IMR-90 (cell line): ENCODE measurements around the gene ELFN2. TPM values are rescaled to one million over a fixed set of nuclear protein-coding genes. Genes with fewer than 3 reads are reported as not detected.

ENCODE experiments used
- ATAC-seq: fragments of 200-7000 bp; cut with Tn5 transposase; 2 replicates; pipeline ENCODE4 v1.9.1; 2020; ENCODE audit warnings: low read depth, mild to moderate bottlenecking, moderate library complexity
- BruUV-seq: library from RNA; stranded (reverse); fragments of 400-500 nt; replicated peaks from 2 replicates; lab custom pipeline; 2021; lab: Mats Ljungman, UMichigan
- CTCF ChIA-PET: fragments of 300-600 bp; formaldehyde crosslinking; extraction: SDS; loops from one replicate; lab custom pipeline; 2021; ENCODE audit warnings: antibody characterized with exemption; lab: Yijun Ruan, JAX
- POLR2A ChIA-PET: fragments of 300-600 bp; sonication (Branson Sonifier 250); formaldehyde crosslinking; loops from one replicate; lab custom pipeline; 2022; ENCODE audit warnings: antibody characterized with exemption; ENCODE audit not compliant: unreplicated experiment; lab: Charles Lee
- DNase-seq: peaks from one replicate; pipeline ENCODE4 v3.0.0; 2013
- H2AFZ ChIP-seq: replicated peaks from 2 replicates; pipeline ENCODE3; 2013; ENCODE audit warnings: low read length, mild to moderate bottlenecking; ENCODE audit not compliant: poor library complexity
- H2AK5ac ChIP-seq: 2 replicates; pipeline ENCODE4 v1.6.1; 2013; ENCODE audit warnings: low read depth, low read length, inconsistent platforms
- H2AK9ac ChIP-seq: replicated peaks from 2 replicates; pipeline ENCODE3; 2013; ENCODE audit warnings: mild to moderate bottlenecking, low read depth, low read length, moderate library complexity; ENCODE audit not compliant: poor library complexity
- H2BK120ac ChIP-seq: 2 replicates; pipeline ENCODE4 v1.6.1; 2013; ENCODE audit warnings: low read depth, low read length, inconsistent platforms
- H2BK15ac ChIP-seq: 3 replicates; pipeline ENCODE4 v1.6.1; 2013; ENCODE audit warnings: low read depth, low read length, inconsistent platforms
- H2BK20ac ChIP-seq: 2 replicates; pipeline ENCODE4 v1.6.1; 2013; ENCODE audit warnings: low read depth, mild to moderate bottlenecking, inconsistent platforms, low read length, moderate library complexity
- H2BK5ac ChIP-seq: 2 replicates; pipeline ENCODE4 v1.6.1; 2013; ENCODE audit warnings: mild to moderate bottlenecking, low read depth, low read length, inconsistent platforms; ENCODE audit not compliant: poor library complexity, severe bottlenecking
- H3K14ac ChIP-seq: replicated peaks from 2 replicates; pipeline ENCODE4 v1.6.1; 2013; ENCODE audit warnings: low read depth, low read length, inconsistent platforms
- H3K18ac ChIP-seq: 2 replicates; pipeline ENCODE4 v1.6.1; 2013; ENCODE audit warnings: low read depth, low read length, control low read depth
- H3K23ac ChIP-seq: 2 replicates; pipeline ENCODE4 v1.6.1; 2013; ENCODE audit warnings: low read depth, low read length, inconsistent platforms
- H3K27ac ChIP-seq: 2 replicates; pipeline ENCODE4 v1.5.1; 2013; ENCODE audit warnings: mild to moderate bottlenecking, control low read depth, low read length; ENCODE audit not compliant: insufficient read depth
- H3K27me3 ChIP-seq: 2 replicates; pipeline ENCODE4 v1.6.1; 2013; ENCODE audit warnings: low read length; ENCODE audit not compliant: control insufficient read depth, insufficient read depth
- H3K36me3 ChIP-seq: 2 replicates; pipeline ENCODE4 v1.6.1; 2013; ENCODE audit warnings: low read length, mixed read lengths; ENCODE audit not compliant: control insufficient read depth, insufficient read depth
- H3K4ac ChIP-seq: 2 replicates; pipeline ENCODE4 v1.6.1; 2013; ENCODE audit warnings: low read depth, low read length, inconsistent platforms
- H3K4me1 ChIP-seq: 2 replicates; pipeline ENCODE4 v1.6.1; 2013; ENCODE audit warnings: low read length, mixed read lengths; ENCODE audit not compliant: control insufficient read depth, insufficient read depth
- H3K4me2 ChIP-seq: 2 replicates; pipeline ENCODE4 v1.6.1; 2013; ENCODE audit warnings: low read depth, mild to moderate bottlenecking, control low read depth, low read length, moderate library complexity
- H3K4me3 ChIP-seq: 2 replicates; pipeline ENCODE4 v1.5.1; 2013; ENCODE audit warnings: low read depth, mild to moderate bottlenecking, control low read depth, low read length, moderate library complexity; ENCODE audit not compliant: insufficient read depth
- H3K56ac ChIP-seq: 2 replicates; pipeline ENCODE4 v1.6.1; 2013; ENCODE audit warnings: low read length, inconsistent platforms; ENCODE audit not compliant: insufficient read depth; ENCODE audit errors: extremely low read depth
- H3K79me1 ChIP-seq, 2 experiments: 2 replicates each; pipeline ENCODE4 v1.6.1; 2013; ENCODE audit warnings: low read length in 2 of 2, inconsistent platforms in 1 of 2, low read depth in 1 of 2
- H3K9ac ChIP-seq: 2 replicates; pipeline ENCODE4 v1.6.1; 2013; ENCODE audit warnings: low read depth, low read length, control low read depth
- H3K9me1 ChIP-seq: 2 replicates; pipeline ENCODE4 v1.6.1; 2013; ENCODE audit warnings: low read length, inconsistent platforms; ENCODE audit not compliant: insufficient read depth
- H3K9me3 ChIP-seq: 2 replicates; pipeline ENCODE4 v1.6.1; 2013; ENCODE audit warnings: low read length; ENCODE audit not compliant: control insufficient read depth, insufficient read depth
- H4K20me1 ChIP-seq: 2 replicates; pipeline ENCODE4 v1.6.1; 2013; ENCODE audit warnings: low read length, inconsistent platforms; ENCODE audit not compliant: insufficient read depth
- H4K5ac ChIP-seq: 2 replicates; pipeline ENCODE4 v1.6.1; 2013; ENCODE audit warnings: mild to moderate bottlenecking, low read depth, low read length, control low read depth
- H4K8ac ChIP-seq, 2 experiments: 2 replicates each; pipeline ENCODE4 v1.6.1; 2013; ENCODE audit warnings: low read depth in 2 of 2, low read length in 2 of 2, control low read depth in 1 of 2, inconsistent platforms in 1 of 2
- H4K91ac ChIP-seq: 2 replicates; pipeline ENCODE4 v1.6.1; 2013; ENCODE audit warnings: low read depth, low read length, inconsistent platforms; ENCODE audit not compliant: insufficient read depth
- BHLHE40 ChIP-seq: fragments of 150-350 bp; IDR thresholded peaks from 2 replicates; pipeline ENCODE4 v1.6.1; 2016; ENCODE audit warnings: mild to moderate bottlenecking, low read depth, low read length
- CEBPB ChIP-seq: IDR thresholded peaks from 2 replicates; pipeline ENCODE4 v1.6.1; 2012; ENCODE audit warnings: low read depth, low read length, improper control_type of control experiment
- CHD1 ChIP-seq: IDR thresholded peaks from 2 replicates; pipeline ENCODE4 v1.6.1; 2012; ENCODE audit warnings: low read depth, low read length, improper control_type of control experiment
- FOS ChIP-seq: fragments of 150-350 bp; IDR thresholded peaks from 2 replicates; pipeline ENCODE4 v1.6.1; 2016; ENCODE audit warnings: low read depth, low read length
- MAFK ChIP-seq: IDR thresholded peaks from 2 replicates; pipeline ENCODE4 v1.6.1; 2012; ENCODE audit warnings: low read depth, low read length, improper control_type of control experiment
- MAZ ChIP-seq: IDR thresholded peaks from 2 replicates; pipeline ENCODE4 v1.6.1; 2012; ENCODE audit warnings: low read depth, mild to moderate bottlenecking, low read length, improper control_type of control experiment, moderate library complexity, borderline replicate concordance
- MXI1 ChIP-seq: IDR thresholded peaks from 2 replicates; pipeline ENCODE4 v1.6.1; 2012; ENCODE audit warnings: low read depth, mild to moderate bottlenecking, low read length, moderate library complexity, borderline replicate concordance
- NFE2L2 ChIP-seq: fragments of 150-350 bp; IDR thresholded peaks from 2 replicates; pipeline ENCODE4 v1.6.1; 2016; ENCODE audit warnings: low read depth, mild to moderate bottlenecking, low read length
- POLR2A ChIP-seq: IDR thresholded peaks from 2 replicates; pipeline ENCODE4 v1.6.1; 2012; ENCODE audit warnings: mild to moderate bottlenecking, low read depth, low read length
- RAD21 ChIP-seq: IDR thresholded peaks from 2 replicates; pipeline ENCODE4 v1.6.1; 2012; ENCODE audit warnings: low read length, improper control_type of control experiment
- RCOR1 ChIP-seq: IDR thresholded peaks from 2 replicates; pipeline ENCODE4 v1.6.1; 2012; ENCODE audit warnings: mild to moderate bottlenecking, low read length, improper control_type of control experiment; ENCODE audit not compliant: insufficient replicate concordance
- RFX5 ChIP-seq: IDR thresholded peaks from 2 replicates; pipeline ENCODE4 v1.8.0; 2012; ENCODE audit warnings: low read depth, mild to moderate bottlenecking, low read length, moderate library complexity
- SMC3 ChIP-seq: fragments of 150-350 bp; IDR thresholded peaks from 2 replicates; pipeline ENCODE4 v1.6.1; 2016; ENCODE audit warnings: low read depth, mild to moderate bottlenecking, antibody characterized with exemption, low read length, moderate library complexity
- WGBS, 2 experiments: methylation state at CpG; one replicate each; pipeline versions ENCODE4 v1.1.5 to v1.1.7; 2013; ENCODE audit warnings: missing lambda C conversion rate in 2 of 2; ENCODE audit not compliant: insufficient read length in 1 of 2; ENCODE audit errors: extremely low coverage in 2 of 2; 5-methylcytosine and 5-hydroxymethylcytosine counted together
- dilution Hi-C: fragments of 300-500 bp; cut with HindIII; formaldehyde crosslinking; loops from one replicate; pipeline ENCODE4 v1.14.3; 2018; ENCODE audit warnings: low sequenced_read_pairs; ENCODE audit not compliant: unreplicated experiment
- in situ Hi-C: fragments of 300-500 bp; cut with MboI; formaldehyde crosslinking; loops from 3 replicates; pipeline ENCODE4 v1.14.3; 2019; ENCODE audit warnings: low sequenced_read_pairs, inconsistent platforms, mixed read lengths
- intact Hi-C: fragments of 100-400 bp; cut with micrococcal nuclease; formaldehyde crosslinking; loops from 2 replicates; pipeline ENCODE4 v1.10.0; 2022
- polyA plus RNA-seq, 3 experiments: library from polyadenylated mRNA; depleted of rRNA; stranded (reverse); fragments of >200 nt; gene quantifications; 2 replicates each; pipeline ENCODE4 v1.2.3, GENCODE V29; 2012; ENCODE audit warnings: low replicate concordance in 1 of 3
- total RNA-seq: library from RNA; depleted of rRNA; stranded (reverse); fragments of >200 nt; gene quantifications from 2 replicates; pipeline ENCODE4 v1.2.3, GENCODE V29; 2012
- TF ChIP-seq, protein P1 (sequence below): fragments of 150-350 bp; IDR thresholded peaks from 2 replicates; pipeline ENCODE4 v1.6.1; 2017; ENCODE audit warnings: mild to moderate bottlenecking, antibody characterized with exemption, low read length, low read depth
- TF ChIP-seq, protein P2 (sequence below): conservative IDR thresholded peaks from 2 replicates; pipeline ENCODE4 v1.5.1; 2012; ENCODE audit warnings: mild to moderate bottlenecking, low read depth, low read length, improper control_type of control experiment
- TF ChIP-seq, protein P3 (sequence below): fragments of 150-350 bp; IDR thresholded peaks from 2 replicates; pipeline ENCODE4 v1.6.1; 2016; ENCODE audit warnings: low read depth, mild to moderate bottlenecking, low read length, moderate library complexity, borderline replicate concordance

Gene ELFN2
- total and polyA plus RNA-seq, 2 of the 4 experiments (the other 2 are of a cell fraction), result 0.72 to 5.0 TPM

DNA sequence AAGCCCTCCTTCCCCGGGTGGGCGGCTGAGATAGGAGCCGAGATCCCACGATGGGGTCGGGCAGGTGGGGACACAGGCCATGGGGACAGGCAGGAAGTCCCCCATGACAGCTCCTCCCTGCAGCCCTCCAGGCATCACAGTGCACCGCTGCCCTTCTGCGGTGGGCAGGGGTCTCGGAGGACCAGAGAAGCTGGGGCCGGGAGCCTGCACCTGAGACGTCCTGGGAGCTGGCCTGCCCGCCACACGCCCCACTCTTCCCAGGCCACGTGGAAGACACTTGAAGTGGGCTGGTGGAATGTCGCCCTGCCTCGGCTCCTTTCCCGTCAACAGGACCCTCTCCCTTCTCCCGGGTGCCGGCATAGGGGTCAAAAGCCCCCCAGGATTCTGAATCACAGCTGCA is 55.4 kb downstream of the ELFN2 start:
- no CpG with 5 or more reads among the region's 18 CpGs for WGBS, 2 experiments
- BruUV-seq, result no TSS peak
- H2AK5ac ChIP-seq, result no peak overlapping the region
- POLR2A ChIA-PET, result no interaction called here
- H2BK15ac ChIP-seq, result no peak overlapping the region
- ATAC-seq (no peak), DNase-seq (no peak)
- H2BK5ac ChIP-seq, result no peak overlapping the region
- CTCF ChIA-PET, result no interaction called here
- no peak overlapping the region for H3K27ac ChIP-seq
- no peak overlapping the region for H2BK20ac ChIP-seq
- no peak overlapping the region for H2AK9ac ChIP-seq
- no peak overlapping the region for H3K4ac ChIP-seq
- intact Hi-C loops (no loop called here), dilution Hi-C loops (no loop called here), in situ Hi-C loops (no loop called here)
- H3K9ac ChIP-seq, result no peak overlapping the region
- H3K4me2 ChIP-seq, result no peak overlapping the region
- no peak overlapping the region for H2BK120ac ChIP-seq
- no peak overlapping the region for H3K56ac ChIP-seq
- H3K9me1 ChIP-seq, result no peaks in the 10 kb centered on the region
- H3K9me3 ChIP-seq, result no peaks in the 10 kb centered on the region
- H3K79me1 ChIP-seq, result no peaks in the 10 kb centered on the region
- no peaks in the 10 kb centered on the region for H3K27me3 ChIP-seq
- no peak overlapping the region for H3K23ac ChIP-seq
- peaks cover 6% of the 10 kb centered on the region; the same call in 1 of the 2 replicates for H3K36me3 ChIP-seq
- H3K4me3 ChIP-seq, result no peak overlapping the region
- TF ChIP-seq MAFK, result no peak
- no peak for TF ChIP-seq POLR2A
- no peak for TF ChIP-seq CHD1
- TF ChIP-seq SMC3, result no peak
- no peak for TF ChIP-seq FOS
- no peak for TF ChIP-seq RFX5
- TF ChIP-seq, protein P1, sequence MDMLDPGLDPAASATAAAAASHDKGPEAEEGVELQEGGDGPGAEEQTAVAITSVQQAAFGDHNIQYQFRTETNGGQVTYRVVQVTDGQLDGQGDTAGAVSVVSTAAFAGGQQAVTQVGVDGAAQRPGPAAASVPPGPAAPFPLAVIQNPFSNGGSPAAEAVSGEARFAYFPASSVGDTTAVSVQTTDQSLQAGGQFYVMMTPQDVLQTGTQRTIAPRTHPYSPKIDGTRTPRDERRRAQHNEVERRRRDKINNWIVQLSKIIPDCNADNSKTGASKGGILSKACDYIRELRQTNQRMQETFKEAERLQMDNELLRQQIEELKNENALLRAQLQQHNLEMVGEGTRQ, result no peak
- no peak for TF ChIP-seq RCOR1
- TF ChIP-seq, protein P2, sequence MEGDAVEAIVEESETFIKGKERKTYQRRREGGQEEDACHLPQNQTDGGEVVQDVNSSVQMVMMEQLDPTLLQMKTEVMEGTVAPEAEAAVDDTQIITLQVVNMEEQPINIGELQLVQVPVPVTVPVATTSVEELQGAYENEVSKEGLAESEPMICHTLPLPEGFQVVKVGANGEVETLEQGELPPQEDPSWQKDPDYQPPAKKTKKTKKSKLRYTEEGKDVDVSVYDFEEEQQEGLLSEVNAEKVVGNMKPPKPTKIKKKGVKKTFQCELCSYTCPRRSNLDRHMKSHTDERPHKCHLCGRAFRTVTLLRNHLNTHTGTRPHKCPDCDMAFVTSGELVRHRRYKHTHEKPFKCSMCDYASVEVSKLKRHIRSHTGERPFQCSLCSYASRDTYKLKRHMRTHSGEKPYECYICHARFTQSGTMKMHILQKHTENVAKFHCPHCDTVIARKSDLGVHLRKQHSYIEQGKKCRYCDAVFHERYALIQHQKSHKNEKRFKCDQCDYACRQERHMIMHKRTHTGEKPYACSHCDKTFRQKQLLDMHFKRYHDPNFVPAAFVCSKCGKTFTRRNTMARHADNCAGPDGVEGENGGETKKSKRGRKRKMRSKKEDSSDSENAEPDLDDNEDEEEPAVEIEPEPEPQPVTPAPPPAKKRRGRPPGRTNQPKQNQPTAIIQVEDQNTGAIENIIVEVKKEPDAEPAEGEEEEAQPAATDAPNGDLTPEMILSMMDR, result no peak
- TF ChIP-seq, protein P3, sequence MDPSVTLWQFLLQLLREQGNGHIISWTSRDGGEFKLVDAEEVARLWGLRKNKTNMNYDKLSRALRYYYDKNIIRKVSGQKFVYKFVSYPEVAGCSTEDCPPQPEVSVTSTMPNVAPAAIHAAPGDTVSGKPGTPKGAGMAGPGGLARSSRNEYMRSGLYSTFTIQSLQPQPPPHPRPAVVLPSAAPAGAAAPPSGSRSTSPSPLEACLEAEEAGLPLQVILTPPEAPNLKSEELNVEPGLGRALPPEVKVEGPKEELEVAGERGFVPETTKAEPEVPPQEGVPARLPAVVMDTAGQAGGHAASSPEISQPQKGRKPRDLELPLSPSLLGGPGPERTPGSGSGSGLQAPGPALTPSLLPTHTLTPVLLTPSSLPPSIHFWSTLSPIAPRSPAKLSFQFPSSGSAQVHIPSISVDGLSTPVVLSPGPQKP, result no peak
- no peak for TF ChIP-seq MAZ
- no peak for TF ChIP-seq MXI1
- TF ChIP-seq NFE2L2, result no peak
- TF ChIP-seq CEBPB, result no peak
- TF ChIP-seq BHLHE40, result no peak
- TF ChIP-seq RAD21, result no peak
- H4K5ac ChIP-seq, result no peak overlapping the region
- H3K14ac ChIP-seq, result no peak overlapping the region
- no peak overlapping the region for H3K18ac ChIP-seq
- H4K8ac ChIP-seq, result no peak overlapping the region
- no peak overlapping the region for H2AFZ ChIP-seq
- H3K4me1 ChIP-seq, result peaks cover 6% of the 10 kb centered on the region; the same call in 1 of the 2 replicates
- peaks cover 8% of the 10 kb centered on the region; the same call in 1 of the 2 replicates for H4K20me1 ChIP-seq
- H4K91ac ChIP-seq, result no peak overlapping the region
